ENCODE data around the gene ATP4B.

GRCh38 chr13:113610266-113610665 lies 47.7 kb downstream of the ATP4B start:
- TF ChIP-seq CTCF (IDR thresholded peaks at IDR 0.05): no peak
- TF ChIP-seq EP300 (IDR thresholded peaks at IDR 0.05): no peak
